CD14-positive monocyte (primary cell): ENCODE measurements around the gene TNFRSF13B. TPM values are rescaled to one million over a fixed set of nuclear protein-coding genes. Genes with fewer than 3 reads are reported as not detected.

Experiments used
- DNase-seq, 3 donors: peaks; one replicate each; pipeline ENCODE4 v3.0.0-alpha.2; 2011 to 2022
- H2AFZ ChIP-seq: 2 replicates; pipeline ENCODE4 v1.6.0; 2012; ENCODE audit warnings: mild to moderate bottlenecking, low read depth, low read length, inconsistent platforms; ENCODE audit not compliant: insufficient read depth, poor library complexity, severe bottlenecking
- H3K27ac ChIP-seq, 2 donors: 1 replicate in 1 of 2; 2 replicates in 1 of 2; pipeline ENCODE4 v1.5.1; 2012 to 2013; ENCODE audit warnings: low read length in 2 of 2, control low read depth in 1 of 2, inconsistent platforms in 1 of 2, low read depth in 1 of 2, mild to moderate bottlenecking in 1 of 2
- H3K27me3 ChIP-seq, 2 donors: one replicate each; pipeline versions ENCODE4 v1.6.0 to v1.6.1; 2011 to 2013; ENCODE audit warnings: low read length in 2 of 2; ENCODE audit not compliant: control insufficient read depth in 2 of 2, insufficient read depth in 2 of 2
- H3K36me3 ChIP-seq, 2 donors: replicated peaks in 1 of 2; 1 replicate in 1 of 2; 2 replicates in 1 of 2; pipeline versions ENCODE4 v1.5.1 to v1.6.1; 2012 to 2013; ENCODE audit warnings: low read length in 2 of 2, control low read depth in 1 of 2, inconsistent platforms in 1 of 2, mild to moderate bottlenecking in 1 of 2; ENCODE audit not compliant: insufficient read depth in 2 of 2, control insufficient read depth in 1 of 2
- H3K4me1 ChIP-seq, 2 donors: 1 replicate in 1 of 2; 2 replicates in 1 of 2; pipeline versions ENCODE4 v1.5.1 to v1.6.1; 2012 to 2013; ENCODE audit warnings: low read length in 2 of 2, control low read depth in 1 of 2, inconsistent platforms in 1 of 2, mild to moderate bottlenecking in 1 of 2, moderate library complexity in 1 of 2; ENCODE audit not compliant: insufficient read depth in 2 of 2, control insufficient read depth in 1 of 2
- H3K4me2 ChIP-seq: replicated peaks from 2 replicates; pipeline ENCODE3; 2012; ENCODE audit warnings: low read length, moderate library complexity, mild to moderate bottlenecking; ENCODE audit not compliant: poor library complexity, severe bottlenecking; ENCODE audit errors: extremely low read depth
- H3K4me3 ChIP-seq, 3 experiments: fragments of 200-600 bp in 1 of 3; sonication (generic) in 1 of 3; replicated peaks in 1 of 3; 1 replicate in 2 of 3; 2 replicates in 1 of 3; pipeline ENCODE4 v1.5.1; 2011 to 2013; ENCODE audit warnings: low read length in 3 of 3, mild to moderate bottlenecking in 3 of 3, control low read depth in 2 of 3, low read depth in 2 of 3, inconsistent platforms in 1 of 3, moderate library complexity in 1 of 3
- H3K79me2 ChIP-seq: 2 replicates; pipeline ENCODE4 v1.6.0; 2012; ENCODE audit warnings: mild to moderate bottlenecking, control low read depth, inconsistent platforms, low read length, moderate library complexity; ENCODE audit not compliant: insufficient read depth
- H3K9ac ChIP-seq: 2 replicates; pipeline ENCODE4 v1.6.0; 2017; ENCODE audit warnings: low read length, mild to moderate bottlenecking; ENCODE audit not compliant: insufficient read depth, poor library complexity, severe bottlenecking
- H3K9me3 ChIP-seq, 2 donors: replicated peaks in 1 of 2; 1 replicate in 1 of 2; 2 replicates in 1 of 2; pipeline versions ENCODE4 v1.5.1 to v1.6.1; 2012 to 2013; ENCODE audit warnings: low read length in 2 of 2, control low read depth in 1 of 2; ENCODE audit not compliant: control insufficient read depth in 1 of 2, insufficient read depth in 1 of 2
- H4K20me1 ChIP-seq: 2 replicates; pipeline ENCODE4 v1.6.0; 2012; ENCODE audit warnings: mild to moderate bottlenecking, low read length, control low read depth, moderate library complexity; ENCODE audit not compliant: insufficient read depth
- H3K27ac Mint-ChIP-seq, 7 donors: one replicate each; pipeline ENCODE4 v1.8.0; 2020; ENCODE audit warnings: mild to moderate bottlenecking in 7 of 7, mixed read lengths in 7 of 7, moderate library complexity in 6 of 7, inconsistent platforms in 2 of 7
- H3K27me3 Mint-ChIP-seq, 3 donors: one replicate each; pipeline ENCODE4 v1.8.0; 2021 to 2022; ENCODE audit warnings: low read depth in 3 of 3, mild to moderate bottlenecking in 3 of 3, mixed read lengths in 3 of 3, moderate library complexity in 3 of 3, inconsistent platforms in 1 of 3
- H3K36me3 Mint-ChIP-seq, 2 donors: one replicate each; pipeline ENCODE4 v1.8.0; 2020; ENCODE audit warnings: mixed read lengths in 2 of 2, inconsistent platforms in 1 of 2, mild to moderate bottlenecking in 1 of 2
- H3K4me1 Mint-ChIP-seq: one replicate; pipeline ENCODE4 v1.8.0; 2020; ENCODE audit warnings: mild to moderate bottlenecking, mixed read lengths
- H3K4me3 Mint-ChIP-seq, 2 donors: one replicate each; pipeline ENCODE4 v1.8.0; 2020; ENCODE audit warnings: mild to moderate bottlenecking in 2 of 2, mixed read lengths in 2 of 2, moderate library complexity in 1 of 2
- H3K9me3 Mint-ChIP-seq, 7 donors: one replicate each; pipeline ENCODE4 v1.8.0; 2020 to 2022; ENCODE audit warnings: mixed read lengths in 7 of 7, mild to moderate bottlenecking in 6 of 7, moderate library complexity in 6 of 7, inconsistent platforms in 2 of 7
- WGBS: methylation state at CpG from one replicate; pipeline ENCODE4 v1.1.5; 2013; ENCODE audit warnings: missing lambda C conversion rate; ENCODE audit not compliant: insufficient coverage; 5-methylcytosine and 5-hydroxymethylcytosine counted together
- intact Hi-C, 2 donors: fragments of 100-400 bp; cut with micrococcal nuclease; formaldehyde crosslinking; loops; one replicate each; pipeline versions ENCODE4 v1.15.0 to v1.15.1; 2023
- polyA plus RNA-seq, 3 donors: library from polyadenylated mRNA; depleted of rRNA in 1 of 3; unstranded in 2 of 3; stranded (reverse) in 1 of 3; fragments of 300-500 nt in 2 of 3; fragments of >200 nt in 1 of 3; fragmentation: Illumina TruSeq in 2 of 3; gene quantifications; 1 replicate in 2 of 3; 2 replicates in 1 of 3; pipeline ENCODE4 v1.2.3, GENCODE V29; 2012 to 2021
- TF ChIP-seq, protein P1 (sequence below): fragments of 200-600 bp; IDR thresholded peaks from one replicate; pipeline ENCODE4 v1.8.0; 2022; ENCODE audit warnings: antibody characterized with exemption, mild to moderate bottlenecking

TNFRSF13B gene
- polyA plus RNA-seq, 3 donors: 0.21 to 0.47 TPM; not detected in 1

GRCh38 chr17:17001874-17002520 is 30.1 kb upstream of the TNFRSF13B start:
- H3K4me2 ChIP-seq: no peak overlapping the region
- peaks cover 0 to 5% of the 10 kb centered on the region in 2 donors for H3K4me1 ChIP-seq
- 30% methylated on average over 19 of the region's 22 CpGs for WGBS
- no peaks in the 10 kb centered on the region for H3K9me3 ChIP-seq
- Mint-ChIP-seq H3K4me3 (no peak overlapping the region), H3K27me3 (peaks cover 4 to 17% (median 11%) of the 10 kb centered on the region in 3 donors), H3K4me1 (peaks cover 2% of the 10 kb centered on the region), H3K9me3 (peaks cover 0 to 10% (median 2%) of the 10 kb centered on the region in 7 donors), H3K27ac (no peak overlapping the region), H3K36me3 (no peaks in the 10 kb centered on the region)
- no peaks in the 10 kb centered on the region for H3K36me3 ChIP-seq
- no peak overlapping the region for H3K9ac ChIP-seq
- no peaks in the 10 kb centered on the region for H4K20me1 ChIP-seq
- H3K4me3 ChIP-seq: no peak overlapping the region
- H3K27me3 ChIP-seq: no peaks in the 10 kb centered on the region
- TF ChIP-seq, protein P1, sequence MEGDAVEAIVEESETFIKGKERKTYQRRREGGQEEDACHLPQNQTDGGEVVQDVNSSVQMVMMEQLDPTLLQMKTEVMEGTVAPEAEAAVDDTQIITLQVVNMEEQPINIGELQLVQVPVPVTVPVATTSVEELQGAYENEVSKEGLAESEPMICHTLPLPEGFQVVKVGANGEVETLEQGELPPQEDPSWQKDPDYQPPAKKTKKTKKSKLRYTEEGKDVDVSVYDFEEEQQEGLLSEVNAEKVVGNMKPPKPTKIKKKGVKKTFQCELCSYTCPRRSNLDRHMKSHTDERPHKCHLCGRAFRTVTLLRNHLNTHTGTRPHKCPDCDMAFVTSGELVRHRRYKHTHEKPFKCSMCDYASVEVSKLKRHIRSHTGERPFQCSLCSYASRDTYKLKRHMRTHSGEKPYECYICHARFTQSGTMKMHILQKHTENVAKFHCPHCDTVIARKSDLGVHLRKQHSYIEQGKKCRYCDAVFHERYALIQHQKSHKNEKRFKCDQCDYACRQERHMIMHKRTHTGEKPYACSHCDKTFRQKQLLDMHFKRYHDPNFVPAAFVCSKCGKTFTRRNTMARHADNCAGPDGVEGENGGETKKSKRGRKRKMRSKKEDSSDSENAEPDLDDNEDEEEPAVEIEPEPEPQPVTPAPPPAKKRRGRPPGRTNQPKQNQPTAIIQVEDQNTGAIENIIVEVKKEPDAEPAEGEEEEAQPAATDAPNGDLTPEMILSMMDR: peak; percentile 96
- H2AFZ ChIP-seq: no peak overlapping the region
- DNase-seq: peak; percentile 51 to 72 (median 61)
- no peak overlapping the region for H3K27ac ChIP-seq
- intact Hi-C loops: loop anchor here (5.0 to 10.0 kb wide), 2 partner anchors 303 to 310 kb away; partner anchors contain the start of gene NT5M (in 1 of the 2)
- H3K79me2 ChIP-seq: no peaks in the 10 kb centered on the region

- 94% methylated on average over 6 of the region's 9 CpGs for WGBS
- Mint-ChIP-seq H3K4me3 (no peak overlapping the region), H3K4me1 (peaks cover 2% of the 10 kb centered on the region), H3K9me3 (peaks cover 0 to 5% (median 2%) of the 10 kb centered on the region in 7 donors), H3K27me3 (peaks cover 5 to 15% (median 10%) of the 10 kb centered on the region in 3 donors), H3K27ac (no peak overlapping the region), H3K36me3 (no peaks in the 10 kb centered on the region)
- intact Hi-C loops: loop anchor here (5.0 to 10.0 kb wide), 2 partner anchors 304 to 311 kb away; partner anchors contain the start of gene NT5M (in 1 of the 2)
- Histone ChIP-seq H3K4me3 (no peak overlapping the region), H4K20me1 (no peaks in the 10 kb centered on the region), H3K4me1 (peaks cover 0 to 5% of the 10 kb centered on the region in 2 donors), H3K9me3 (no peaks in the 10 kb centered on the region), H3K79me2 (no peaks in the 10 kb centered on the region), H3K4me2 (no peak overlapping the region), H3K27me3 (no peaks in the 10 kb centered on the region), H3K36me3 (no peaks in the 10 kb centered on the region), H3K9ac (no peak overlapping the region), H2AFZ (no peak overlapping the region), H3K27ac (no peak overlapping the region)
- TF ChIP-seq, protein P1: no peak
- no peak for DNase-seq
Observed at GRCh38 chr17:17001076-17001777, 29.3 kb upstream of the TNFRSF13B start.
